MM.1S (cell line): ENCODE measurements around the gene ANKEF1.

Experiments used
- DNase-seq: peaks from one replicate; pipeline ENCODE4 v3.0.0-alpha.2; 2015
- H2AFZ ChIP-seq: fragments of 300-600 bp; sonication (generic); 2 replicates; pipeline ENCODE4 v1.6.0; 2016; ENCODE audit warnings: antibody characterized with exemption, low read length
- H3F3A ChIP-seq: fragments of 300-600 bp; sonication (generic); 2 replicates; pipeline ENCODE4 v1.6.1; 2016; ENCODE audit warnings: mild to moderate bottlenecking, antibody characterized with exemption, low read length, moderate library complexity, mixed read lengths; ENCODE audit not compliant: insufficient read depth
- H3K27ac ChIP-seq: fragments of 300-600 bp; sonication (generic); 2 replicates; pipeline ENCODE4 v1.5.1; 2016; ENCODE audit warnings: mild to moderate bottlenecking, low read length
- H3K27me3 ChIP-seq: fragments of 300-600 bp; sonication (generic); replicated peaks from 2 replicates; pipeline ENCODE4 v1.6.0; 2016; ENCODE audit warnings: low read length; ENCODE audit not compliant: insufficient read depth
- H3K36me3 ChIP-seq: fragments of 300-600 bp; sonication (generic); replicated peaks from 2 replicates; pipeline ENCODE4 v1.6.1; 2016; ENCODE audit warnings: mild to moderate bottlenecking, low read length, mixed read lengths; ENCODE audit not compliant: insufficient read depth
- H3K4me1 ChIP-seq: fragments of 300-600 bp; sonication (generic); 2 replicates; pipeline ENCODE4 v1.6.1; 2016; ENCODE audit warnings: low read length, mixed read lengths
- H3K4me2 ChIP-seq: fragments of 300-600 bp; sonication (generic); 2 replicates; pipeline ENCODE4 v1.6.0; 2016; ENCODE audit warnings: low read depth, low read length
- H3K4me3 ChIP-seq: fragments of 300-600 bp; sonication (generic); 2 replicates; pipeline ENCODE4 v1.5.1; 2016; ENCODE audit warnings: low read length, mixed read lengths
- H3K79me2 ChIP-seq: fragments of 300-600 bp; sonication (generic); 2 replicates; pipeline ENCODE4 v1.6.1; 2016; ENCODE audit warnings: mixed run types, low read length, mixed read lengths
- H3K9ac ChIP-seq: fragments of 300-600 bp; sonication (generic); 2 replicates; pipeline ENCODE4 v1.6.1; 2016; ENCODE audit warnings: low read length, mixed read lengths
- H3K9me2 ChIP-seq: fragments of 300-600 bp; sonication (generic); replicated peaks from 2 replicates; pipeline ENCODE4 v1.6.1; 2016; ENCODE audit warnings: mild to moderate bottlenecking, low read length, mixed read lengths; ENCODE audit not compliant: insufficient read depth
- H3K9me3 ChIP-seq: fragments of 300-600 bp; sonication (generic); replicated peaks from 2 replicates; pipeline ENCODE4 v1.6.1; 2016; ENCODE audit warnings: mild to moderate bottlenecking, low read length, mixed read lengths; ENCODE audit not compliant: insufficient read depth
- H4K20me1 ChIP-seq: fragments of 300-600 bp; sonication (generic); 2 replicates; pipeline ENCODE4 v1.6.1; 2016; ENCODE audit warnings: mild to moderate bottlenecking, low read length, moderate library complexity, mixed read lengths; ENCODE audit not compliant: insufficient read depth
- EZH2 ChIP-seq: fragments of 300-600 bp; sonication (generic); optimal IDR thresholded peaks from 2 replicates; pipeline ENCODE3; 2017; ENCODE audit warnings: low read depth, mild to moderate bottlenecking, antibody characterized with exemption, low read length, mixed read lengths
- EZH2phosphoT487 ChIP-seq: fragments of 300-600 bp; sonication (generic); IDR thresholded peaks from 2 replicates; pipeline ENCODE4 v1.6.1; 2018; ENCODE audit warnings: antibody characterized with exemption, low read length
- TF ChIP-seq, protein P1 (sequence below): fragments of 300-600 bp; sonication (generic); IDR thresholded peaks from 2 replicates; pipeline ENCODE4 v1.5.1; 2016; ENCODE audit warnings: antibody characterized with exemption, low read length, mixed read lengths

Gene ANKEF1

GRCh38 chr20:10076126-10077080 is 41.6 kb downstream of the ANKEF1 start:
- no peak overlapping the region for H3K27ac ChIP-seq
- no peak overlapping the region for H3K4me2 ChIP-seq
- no peaks in the 10 kb centered on the region for H3K9me3 ChIP-seq
- no peaks in the 10 kb centered on the region for H3K9me2 ChIP-seq
- H2AFZ ChIP-seq = no peak overlapping the region
- DNase-seq = no peak
- no peaks in the 10 kb centered on the region for H3F3A ChIP-seq
- H3K4me3 ChIP-seq = no peak overlapping the region
- H3K36me3 ChIP-seq = no peaks in the 10 kb centered on the region
- no peaks in the 10 kb centered on the region for H4K20me1 ChIP-seq
- no peaks in the 10 kb centered on the region for H3K27me3 ChIP-seq
- H3K9ac ChIP-seq = no peak overlapping the region
- H3K4me1 ChIP-seq = no peaks in the 10 kb centered on the region
- TF ChIP-seq, protein P1, sequence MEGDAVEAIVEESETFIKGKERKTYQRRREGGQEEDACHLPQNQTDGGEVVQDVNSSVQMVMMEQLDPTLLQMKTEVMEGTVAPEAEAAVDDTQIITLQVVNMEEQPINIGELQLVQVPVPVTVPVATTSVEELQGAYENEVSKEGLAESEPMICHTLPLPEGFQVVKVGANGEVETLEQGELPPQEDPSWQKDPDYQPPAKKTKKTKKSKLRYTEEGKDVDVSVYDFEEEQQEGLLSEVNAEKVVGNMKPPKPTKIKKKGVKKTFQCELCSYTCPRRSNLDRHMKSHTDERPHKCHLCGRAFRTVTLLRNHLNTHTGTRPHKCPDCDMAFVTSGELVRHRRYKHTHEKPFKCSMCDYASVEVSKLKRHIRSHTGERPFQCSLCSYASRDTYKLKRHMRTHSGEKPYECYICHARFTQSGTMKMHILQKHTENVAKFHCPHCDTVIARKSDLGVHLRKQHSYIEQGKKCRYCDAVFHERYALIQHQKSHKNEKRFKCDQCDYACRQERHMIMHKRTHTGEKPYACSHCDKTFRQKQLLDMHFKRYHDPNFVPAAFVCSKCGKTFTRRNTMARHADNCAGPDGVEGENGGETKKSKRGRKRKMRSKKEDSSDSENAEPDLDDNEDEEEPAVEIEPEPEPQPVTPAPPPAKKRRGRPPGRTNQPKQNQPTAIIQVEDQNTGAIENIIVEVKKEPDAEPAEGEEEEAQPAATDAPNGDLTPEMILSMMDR = no peak
- TF ChIP-seq EZH2 = no peak
- TF ChIP-seq EZH2phosphoT487 = no peak
- H3K79me2 ChIP-seq = no peaks in the 10 kb centered on the region

DNA sequence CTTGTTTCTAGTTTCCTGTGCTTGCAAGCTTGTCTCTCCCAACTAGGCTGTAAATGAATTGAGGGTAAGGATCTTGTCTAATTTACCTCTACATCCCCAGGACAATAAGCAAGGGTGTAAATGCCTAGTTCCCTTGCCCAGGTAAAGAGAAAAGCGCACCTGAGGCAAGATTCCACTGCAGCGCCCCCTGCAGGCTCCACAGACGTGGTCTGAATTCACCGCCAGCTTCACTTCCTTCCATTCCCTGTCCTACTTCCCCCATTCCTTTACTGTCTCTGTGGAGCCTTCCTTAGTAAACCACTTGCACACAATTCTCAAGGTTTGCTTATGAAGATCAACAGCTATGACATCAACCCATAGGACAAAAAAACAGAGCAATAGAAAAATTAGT is 42.3 kb downstream of the ANKEF1 start:
- Histone ChIP-seq H3K4me1 (no peaks in the 10 kb centered on the region), H3K27me3 (no peaks in the 10 kb centered on the region), H3K4me2 (no peak overlapping the region), H2AFZ (no peak overlapping the region), H3K9ac (no peak overlapping the region), H3K79me2 (no peaks in the 10 kb centered on the region), H4K20me1 (no peaks in the 10 kb centered on the region), H3K9me2 (no peaks in the 10 kb centered on the region), H3F3A (no peaks in the 10 kb centered on the region), H3K36me3 (no peaks in the 10 kb centered on the region), H3K27ac (no peak overlapping the region), H3K4me3 (no peak overlapping the region), H3K9me3 (no peaks in the 10 kb centered on the region)
- DNase-seq = no peak
- no peak for TF ChIP-seq EZH2
- TF ChIP-seq, protein P1 = peak; percentile 40

GRCh38 chr20:10077886-10078285 is 43.1 kb downstream of the ANKEF1 start:
- H3K9ac ChIP-seq = no peak overlapping the region
- no peak overlapping the region for H3K4me2 ChIP-seq
- no peaks in the 10 kb centered on the region for H3K79me2 ChIP-seq
- H3K4me1 ChIP-seq = no peaks in the 10 kb centered on the region
- DNase-seq = no peak
- no peak overlapping the region for H3K27ac ChIP-seq
- no peaks in the 10 kb centered on the region for H3K27me3 ChIP-seq
- no peaks in the 10 kb centered on the region for H4K20me1 ChIP-seq
- H3F3A ChIP-seq = no peaks in the 10 kb centered on the region
- TF ChIP-seq EZH2 = no peak
- TF ChIP-seq EZH2phosphoT487 = no peak
- TF ChIP-seq, protein P1 = no peak
- no peaks in the 10 kb centered on the region for H3K36me3 ChIP-seq
- H3K9me3 ChIP-seq = no peaks in the 10 kb centered on the region
- no peak overlapping the region for H3K4me3 ChIP-seq
- H3K9me2 ChIP-seq = no peaks in the 10 kb centered on the region
- H2AFZ ChIP-seq = no peak overlapping the region
